IPS-18c (cell line): ENCODE measurements around the gene RFPL1.

ENCODE experiments used
- H3K4me3 ChIP-seq: 2 replicates; pipeline ENCODE4 v1.7.0; 2013; ENCODE audit warnings: low read depth, mild to moderate bottlenecking, low read length, moderate library complexity; ENCODE audit not compliant: insufficient read depth
- H3K9me3 ChIP-seq: one replicate; pipeline ENCODE4 v1.6.1; 2013; ENCODE audit warnings: mild to moderate bottlenecking, low read length, moderate library complexity; ENCODE audit not compliant: control insufficient read depth, insufficient read depth

RFPL1 gene

GRCh38 chr22:29433856-29434255, 4.5 kb upstream of the RFPL1 start:
- Histone ChIP-seq H3K4me3 (no peak overlapping the region), H3K9me3 (no peaks in the 10 kb centered on the region)

DNA sequence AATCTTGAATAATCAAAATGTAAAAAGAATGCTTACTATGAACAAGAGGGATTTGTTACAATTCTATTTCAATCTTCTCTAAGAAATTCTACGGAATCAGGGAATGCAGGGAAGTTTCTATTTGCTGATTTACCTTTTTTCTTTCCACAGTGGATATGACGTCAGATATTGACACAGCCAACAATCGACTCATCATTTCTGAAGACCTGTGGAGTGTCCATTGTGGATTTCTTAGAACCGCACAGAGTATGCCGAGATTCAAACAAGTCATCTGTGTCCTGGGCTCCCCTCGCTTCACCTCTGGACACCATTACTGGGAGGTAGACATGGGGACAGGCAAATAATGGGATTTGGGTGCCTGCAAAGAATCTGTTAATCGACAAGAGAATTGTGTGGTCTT, 4.1 kb upstream of the RFPL1 start:
- no peaks in the 10 kb centered on the region for H3K9me3 ChIP-seq

GRCh38 chr22:29435236-29436136, 2.9 kb upstream of the RFPL1 start:
- Histone ChIP-seq H3K4me3 (no peak overlapping the region), H3K9me3 (no peaks in the 10 kb centered on the region)

More for the DNA sequence above, 4.1 kb upstream of the RFPL1 start:
- H3K4me3 ChIP-seq, result no peak overlapping the region

GRCh38 chr22:29442976-29443375, 4.6 kb downstream of the RFPL1 start:
- no peak overlapping the region for H3K4me3 ChIP-seq
- no peaks in the 10 kb centered on the region for H3K9me3 ChIP-seq

- H3K9me3 ChIP-seq, result no peaks in the 10 kb centered on the region
- H3K4me3 ChIP-seq, result no peak overlapping the region
These were observed 5.1 kb downstream of the RFPL1 start for GRCh38 chr22:29443452-29443851.

GRCh38 chr22:29443861-29444792, 5.7 kb downstream of the RFPL1 start:
- Histone ChIP-seq H3K4me3 (no peak overlapping the region), H3K9me3 (no peaks in the 10 kb centered on the region)

GRCh38 chr22:29445508-29445907, 7.1 kb downstream of the RFPL1 start:
- no peaks in the 10 kb centered on the region for H3K9me3 ChIP-seq
- H3K4me3 ChIP-seq, result no peak overlapping the region

DNA sequence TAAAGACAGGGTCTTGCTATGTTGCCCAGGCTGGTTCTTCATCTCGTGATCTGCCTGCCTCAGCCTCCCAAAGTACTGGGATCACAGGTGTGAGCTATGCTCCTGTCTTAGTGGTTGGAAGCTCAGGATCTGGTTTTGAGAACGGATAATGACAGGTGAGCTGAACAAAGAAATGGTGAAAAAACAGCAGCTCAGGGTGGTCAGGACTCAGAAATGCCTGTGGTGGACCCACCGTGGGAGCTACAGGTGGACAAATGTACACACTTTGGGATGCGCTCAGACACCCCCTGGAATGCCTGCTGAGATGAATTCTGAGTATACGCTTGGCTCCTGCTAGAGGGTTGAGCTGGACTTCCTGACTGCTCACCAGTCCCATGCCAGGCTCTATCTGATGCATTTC, 9.5 kb downstream of the RFPL1 start:
- no peaks in the 10 kb centered on the region for H3K9me3 ChIP-seq
- no peak overlapping the region for H3K4me3 ChIP-seq

GRCh38 chr22:29449296-29449875, 11.0 kb downstream of the RFPL1 start:
- no peaks in the 10 kb centered on the region for H3K9me3 ChIP-seq
- H3K4me3 ChIP-seq, result no peak overlapping the region

DNA sequence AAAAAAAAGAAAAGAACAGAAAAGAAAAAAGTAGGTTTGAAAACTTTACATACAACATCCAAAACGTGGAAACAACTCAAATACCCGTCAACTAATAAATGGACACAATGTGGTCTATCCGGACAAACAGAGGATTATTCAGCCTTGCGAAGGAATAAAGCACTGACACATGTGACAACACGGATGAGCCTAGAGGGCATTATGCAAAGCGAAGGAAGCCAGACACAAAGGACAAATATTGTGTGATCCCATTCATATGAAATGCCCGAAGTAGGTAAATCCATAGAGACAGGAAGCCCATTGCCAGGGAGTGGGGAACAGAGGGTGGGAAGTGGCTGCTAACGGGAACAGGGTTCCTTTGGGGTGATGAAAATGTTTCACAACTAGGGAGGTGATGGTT, 11.8 kb downstream of the RFPL1 start:
- Histone ChIP-seq H3K4me3 (no peak overlapping the region), H3K9me3 (no peaks in the 10 kb centered on the region)

DNA sequence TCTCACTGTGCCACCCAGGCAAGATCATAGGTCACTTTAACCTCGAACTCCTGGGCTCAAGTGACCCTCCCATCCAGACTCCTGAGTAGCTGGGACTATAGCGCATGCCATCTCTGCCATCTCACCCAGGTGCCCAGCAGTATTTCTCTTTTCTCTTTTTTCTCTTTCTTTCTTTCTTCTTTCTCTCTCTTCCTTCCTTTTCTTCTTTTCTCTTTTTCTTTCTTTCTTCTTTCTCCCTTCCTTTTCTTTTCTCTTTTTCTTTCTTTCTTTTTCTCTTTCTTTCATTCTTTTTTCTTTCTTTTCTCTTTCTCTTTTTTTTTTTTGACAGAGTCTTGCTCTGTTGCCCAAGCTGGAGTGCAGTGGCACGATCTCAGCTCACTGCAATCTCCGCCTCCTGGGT, 13.5 kb downstream of the RFPL1 start:
- Histone ChIP-seq H3K4me3 (no peak overlapping the region), H3K9me3 (no peaks in the 10 kb centered on the region)

DNA sequence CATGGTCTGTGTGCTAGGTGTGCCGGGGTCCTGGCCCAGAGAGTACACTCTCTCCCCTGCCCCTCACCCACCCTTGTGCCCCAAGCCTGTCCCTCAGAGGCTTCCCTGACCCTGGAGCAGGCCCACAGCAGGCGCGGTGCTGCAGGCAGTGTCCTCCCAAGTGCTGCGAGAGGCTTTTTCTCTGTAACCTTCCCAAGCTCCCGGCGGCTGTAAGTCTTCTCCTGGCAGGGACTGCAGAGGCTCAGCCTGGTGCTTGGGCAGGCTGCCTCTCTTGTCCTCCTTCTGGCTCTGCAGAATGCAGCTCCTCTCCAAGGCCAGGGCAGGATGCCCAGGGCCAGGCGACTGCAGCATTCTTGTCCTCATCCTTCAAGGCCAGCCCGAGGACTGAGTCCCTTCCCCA, 15.9 kb downstream of the RFPL1 start:
- no peak overlapping the region for H3K4me3 ChIP-seq
- H3K9me3 ChIP-seq, result no peaks in the 10 kb centered on the region

DNA sequence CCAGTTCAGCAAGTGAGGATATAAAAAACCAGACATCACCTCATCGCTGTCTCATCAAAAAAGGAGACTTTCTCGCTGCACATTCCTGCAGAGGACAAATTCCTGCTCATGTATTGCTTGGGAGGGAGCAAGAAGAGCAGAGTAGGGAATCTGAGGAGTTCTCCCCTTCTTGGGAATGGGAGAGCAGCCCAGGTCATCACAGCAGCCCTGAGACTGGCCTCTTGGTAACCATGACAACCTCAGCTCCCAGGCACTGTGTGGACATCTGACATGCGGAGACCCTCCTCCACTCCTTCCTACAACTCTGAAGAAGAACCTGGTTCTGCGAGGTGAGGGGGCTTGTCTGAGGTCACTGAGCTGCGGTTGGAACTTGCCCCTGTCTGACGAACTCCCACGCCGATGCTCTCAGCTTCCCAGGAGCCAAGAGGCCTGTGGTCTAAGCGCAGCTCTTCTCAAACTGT, 17.9 kb downstream of the RFPL1 start:
- no peaks in the 10 kb centered on the region for H3K9me3 ChIP-seq
- no peak overlapping the region for H3K4me3 ChIP-seq

- Histone ChIP-seq H3K4me3 (no peak overlapping the region), H3K9me3 (no peaks in the 10 kb centered on the region)
These were observed 19.3 kb downstream of the RFPL1 start for GRCh38 chr22:29457730-29458129.

DNA sequence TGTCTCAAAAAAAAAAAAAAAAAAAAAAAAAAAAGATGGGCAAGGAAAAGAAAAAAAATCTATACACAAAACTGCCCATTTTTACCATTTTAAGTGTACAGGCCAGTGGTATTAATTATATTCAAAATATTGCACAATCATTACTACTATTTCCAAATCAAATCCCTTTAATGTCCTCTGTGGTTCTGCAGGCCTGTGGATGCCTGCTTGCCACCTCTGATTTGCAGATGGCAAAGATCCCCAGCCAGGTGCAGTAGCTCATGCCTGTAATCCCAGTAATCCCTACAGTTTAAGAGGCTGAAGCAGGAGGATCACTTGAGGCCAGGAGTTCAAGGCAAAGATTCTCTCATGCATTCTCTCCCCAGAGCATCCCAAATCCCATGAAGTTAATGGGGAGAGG, 20.2 kb downstream of the RFPL1 start:
- H3K4me3 ChIP-seq, result no peak overlapping the region
- no peaks in the 10 kb centered on the region for H3K9me3 ChIP-seq

DNA sequence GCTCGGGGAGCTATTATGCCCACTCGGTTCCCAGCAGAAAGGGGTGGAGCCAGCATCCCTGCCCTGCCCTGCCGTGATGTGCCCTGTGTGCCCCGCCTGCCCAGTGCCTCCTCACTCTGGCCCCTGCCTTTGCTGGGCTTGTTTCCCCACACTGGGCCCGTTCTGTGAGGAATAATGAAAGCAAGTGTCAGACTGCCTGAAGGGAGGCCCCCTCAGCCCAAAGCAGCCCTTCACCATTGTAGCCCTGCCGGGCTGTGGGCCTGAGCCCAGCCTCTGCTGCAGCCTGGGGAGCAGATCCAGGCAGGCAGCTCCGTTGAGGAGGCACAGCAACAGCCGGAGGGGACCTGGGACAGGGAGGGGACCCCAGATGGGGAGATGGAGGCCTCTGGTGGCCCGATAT, 21.4 kb downstream of the RFPL1 start:
- H3K4me3 ChIP-seq, result no peak overlapping the region
- H3K9me3 ChIP-seq, result no peaks in the 10 kb centered on the region

DNA sequence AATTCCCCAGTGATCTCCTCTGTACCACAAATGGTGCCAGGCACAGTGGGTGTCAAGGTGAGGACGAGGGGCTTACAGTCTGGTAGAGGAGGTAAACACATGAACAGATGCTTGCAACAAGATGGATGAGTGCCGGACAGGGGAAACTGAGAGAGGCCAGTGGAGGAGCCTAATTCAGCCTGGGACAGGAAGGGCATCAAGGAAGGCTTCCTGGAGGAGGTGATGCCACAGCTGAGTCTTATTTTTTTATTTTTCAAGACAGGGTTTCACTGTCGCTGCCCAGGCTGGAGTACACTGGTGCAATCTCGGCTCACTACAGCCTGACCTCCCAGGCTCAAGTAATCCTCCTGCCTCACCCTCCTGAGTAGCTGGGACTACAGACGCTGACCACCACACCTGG, 22.9 kb downstream of the RFPL1 start:
- Histone ChIP-seq H3K4me3 (no peak overlapping the region), H3K9me3 (no peaks in the 10 kb centered on the region)

DNA sequence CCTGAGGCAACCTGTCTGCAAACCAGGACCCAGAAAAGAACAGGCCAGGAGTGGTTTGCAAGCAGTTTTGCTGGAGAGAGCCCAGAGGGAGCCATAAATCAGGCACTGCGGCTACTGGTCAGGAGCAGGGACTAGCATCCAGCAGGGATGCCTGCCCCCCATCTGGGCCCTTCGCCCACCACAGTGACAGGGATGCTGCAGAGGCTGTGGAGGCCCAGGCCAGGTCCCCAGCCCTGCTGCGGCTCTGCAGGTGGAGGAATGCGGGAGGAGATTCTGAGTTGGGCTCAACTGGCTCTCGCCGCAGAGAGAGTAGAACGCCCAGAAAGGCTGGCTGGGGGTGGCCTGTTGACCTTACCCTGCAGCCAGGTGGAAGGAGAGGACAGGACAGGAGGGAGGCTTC, 25.2 kb downstream of the RFPL1 start:
- H3K9me3 ChIP-seq, result no peaks in the 10 kb centered on the region
- H3K4me3 ChIP-seq, result no peak overlapping the region
